ENCODE results near the gene DENND6A.

GRCh38 chr3:57652203-57652602 lies 40.7 kb downstream of the DENND6A start:
- no peak for TF ChIP-seq EZH2 (IDR thresholded peaks at IDR 0.05; ENCODE audit: low read length, missing control alignments)
- no peak for TF ChIP-seq CTCF (conservative IDR thresholded peaks at IDR 0.05 in 1 of 2, IDR thresholded peaks at IDR 0.05 in 1 of 2; ENCODE audit: low read depth in 1 of 2, low read length in 2 of 2)

Measured in fibroblast of lung (primary cell).